GM19438 (cell line): ENCODE results near the gene ZPR1.
A peak's percentile ranks its signal among the peaks of the same experiment; 100 is the strongest.
"Not testable (repeated sequence)": the region's sequence is repeated elsewhere in the genome, so short reads cannot be mapped to it uniquely, and the experiment has no call there.

Experiments
- ATAC-seq: cut with Tn5 transposase; IDR thresholded peaks from one replicate; pipeline ENCODE4 v1.9.1; 2021; ENCODE audit warnings: low read depth; ENCODE audit not compliant: unreplicated experiment

The ZPR1 gene

DNA sequence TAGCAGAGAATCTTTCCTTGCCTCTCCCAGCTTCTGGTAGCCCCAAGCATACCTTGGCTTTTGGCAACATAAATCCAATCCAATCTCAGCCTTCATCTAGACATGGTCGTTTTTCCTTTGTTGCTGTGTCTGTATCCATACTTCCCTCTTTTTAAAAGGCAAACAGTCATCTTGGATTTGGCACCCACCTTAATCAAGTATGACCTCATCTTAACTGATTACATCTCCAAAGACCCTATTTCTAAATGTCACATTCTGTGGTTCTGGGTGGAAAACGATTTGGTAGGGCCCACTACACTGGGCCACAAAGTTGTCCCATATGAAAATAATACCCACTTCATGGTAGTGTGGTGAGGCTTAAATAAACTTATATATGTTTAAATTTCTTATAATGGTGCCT is 15.9 kb downstream of the ZPR1 start:
- ATAC-seq, result no peak

DNA sequence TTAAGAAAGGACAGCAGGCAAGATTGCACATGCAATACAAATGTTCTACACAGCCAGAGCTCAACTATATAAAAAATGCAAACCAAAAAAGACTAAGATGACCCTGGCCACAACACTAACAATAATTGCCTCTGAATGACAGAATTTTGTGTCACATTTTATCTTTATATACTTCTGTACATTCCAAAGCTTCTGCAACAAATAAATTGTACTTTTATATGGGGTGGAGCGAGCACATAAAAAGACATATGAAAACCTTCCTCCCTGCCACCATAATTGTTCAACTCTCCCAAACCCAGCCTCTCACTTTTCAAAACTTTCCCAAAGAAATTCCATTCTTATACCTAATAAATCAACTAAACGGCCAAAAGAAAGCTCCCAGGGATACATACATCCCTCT is 25.7 kb downstream of the ZPR1 start:
- no peak for ATAC-seq

DNA sequence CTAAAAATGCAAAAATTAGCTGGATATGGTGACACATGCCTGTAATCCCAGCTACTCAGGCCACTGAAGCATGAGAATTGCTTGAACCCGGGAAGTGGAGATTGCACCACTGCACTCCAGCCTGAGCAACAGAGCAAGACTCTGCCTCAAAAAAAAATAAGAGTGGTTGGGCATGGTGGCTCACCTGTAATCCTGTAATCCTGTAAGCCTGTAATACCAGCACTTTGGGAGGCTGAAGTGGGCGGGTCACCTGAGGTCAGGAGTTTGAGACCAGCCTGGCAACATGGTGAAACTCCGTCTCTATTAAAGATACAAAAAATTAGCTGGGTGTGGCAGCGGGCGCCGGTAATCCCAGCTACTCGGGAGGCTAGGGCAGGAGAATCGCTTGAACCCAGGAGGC is 31.8 kb downstream of the ZPR1 start:
- ATAC-seq, result not testable (repeated sequence)

DNA sequence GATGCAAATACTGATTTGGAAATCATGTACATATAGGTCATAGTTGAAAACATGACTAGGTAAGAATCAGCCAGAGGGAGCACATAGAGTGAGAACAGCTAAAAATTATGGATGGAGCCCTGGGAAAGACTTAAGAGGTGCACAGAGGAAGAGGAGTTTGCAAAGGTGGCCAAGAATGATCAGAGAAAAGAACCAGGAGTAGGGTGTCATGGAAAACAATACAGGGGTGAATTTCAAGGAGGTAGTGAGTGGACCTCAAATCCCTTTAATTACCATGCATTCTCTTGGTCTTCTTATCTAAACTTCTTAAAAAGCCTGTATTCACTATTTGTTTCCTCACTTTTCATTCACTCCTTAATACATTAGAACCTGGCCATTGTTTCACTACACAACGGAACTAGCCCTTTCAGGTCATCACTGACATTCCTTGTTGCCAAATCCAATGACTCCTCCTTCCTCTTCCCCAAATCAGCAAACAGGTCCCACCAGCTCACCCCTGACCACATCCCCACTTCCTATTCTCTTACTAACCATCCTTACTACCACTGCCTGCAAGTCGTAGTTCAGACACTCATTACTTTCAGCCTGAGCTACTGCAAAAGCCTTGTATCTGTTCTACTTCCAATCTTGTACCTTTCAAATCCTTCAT is 37.6 kb downstream of the ZPR1 start:
- ATAC-seq, result no peak

DNA sequence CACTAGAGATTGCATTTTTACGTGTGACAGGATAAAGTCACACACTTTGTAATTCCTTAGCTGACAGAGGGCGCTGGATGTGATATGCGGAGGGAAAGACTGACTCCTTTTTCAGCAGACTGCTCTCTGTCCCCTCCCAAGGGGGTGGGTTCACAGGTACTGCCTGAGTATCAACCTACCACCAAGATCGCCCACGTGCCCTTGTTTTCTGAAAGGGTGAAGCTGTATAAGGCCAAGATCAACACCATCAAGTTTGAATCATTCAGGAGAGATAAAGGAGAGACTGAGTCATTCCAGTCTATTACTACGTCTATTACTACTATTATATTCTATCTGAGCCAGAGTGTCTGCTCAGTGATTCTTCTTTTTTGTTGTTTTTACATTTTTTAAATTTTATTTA is 45.7 kb downstream of the ZPR1 start:
- ATAC-seq, result no peak

DNA sequence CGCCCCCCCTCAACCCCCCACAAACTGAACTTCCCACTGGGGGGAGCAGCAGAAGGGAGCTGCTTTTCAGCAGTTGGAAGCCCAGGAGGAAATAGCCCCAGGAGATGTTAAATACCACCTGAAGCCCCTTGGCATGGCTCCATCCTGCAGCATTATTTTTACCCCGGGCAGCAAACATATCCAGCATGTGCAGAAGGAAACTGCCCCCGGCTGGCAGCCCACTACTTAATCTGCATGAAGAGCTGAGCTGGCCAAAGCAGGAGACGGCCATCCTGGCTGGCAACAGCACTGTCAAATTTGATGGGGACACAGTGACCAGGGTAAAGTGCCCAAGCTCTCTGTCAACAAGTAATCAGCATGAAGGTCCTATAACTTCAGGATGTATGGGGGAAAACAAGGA is 47.1 kb downstream of the ZPR1 start:
- ATAC-seq, result no peak

DNA sequence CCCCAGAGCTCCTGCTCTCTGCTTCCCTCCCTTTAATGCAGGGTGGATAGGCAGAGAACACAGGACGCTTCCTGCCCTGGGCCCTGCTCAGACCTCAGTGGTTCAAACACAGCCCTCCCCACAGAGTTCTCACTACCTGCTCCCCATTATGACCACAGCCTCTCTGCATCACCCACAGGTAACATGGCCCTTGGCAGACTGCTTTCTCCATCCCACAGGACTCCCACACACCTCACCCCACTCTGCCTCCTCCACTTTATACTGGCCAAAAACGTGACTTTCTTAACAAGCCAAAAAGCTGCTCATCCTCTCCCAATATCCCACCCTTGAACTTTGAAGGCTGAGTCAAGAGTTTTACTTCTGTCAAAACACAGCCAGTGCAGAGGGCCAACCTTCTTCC is 48.8 kb downstream of the ZPR1 start:
- ATAC-seq, result no peak

DNA sequence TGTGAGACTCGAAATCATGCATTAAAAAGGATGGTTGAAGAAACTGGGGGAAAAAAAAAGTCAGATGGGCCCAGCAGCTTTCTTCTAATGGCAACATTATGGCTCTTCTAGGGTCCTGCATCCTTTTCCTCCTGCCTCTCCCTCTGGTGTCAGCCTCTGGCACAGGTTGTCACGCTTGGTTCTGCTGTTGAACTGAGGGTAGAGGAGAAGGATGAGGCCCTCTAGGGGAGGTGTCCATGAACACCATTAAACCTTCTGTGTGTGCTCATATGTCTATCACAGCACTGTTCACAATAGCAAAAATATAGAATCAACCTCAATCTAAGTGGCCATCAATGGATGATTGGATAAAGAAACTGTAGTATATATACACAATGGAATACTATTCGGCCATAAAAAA is 51.1 kb downstream of the ZPR1 start:
- no peak for ATAC-seq

DNA sequence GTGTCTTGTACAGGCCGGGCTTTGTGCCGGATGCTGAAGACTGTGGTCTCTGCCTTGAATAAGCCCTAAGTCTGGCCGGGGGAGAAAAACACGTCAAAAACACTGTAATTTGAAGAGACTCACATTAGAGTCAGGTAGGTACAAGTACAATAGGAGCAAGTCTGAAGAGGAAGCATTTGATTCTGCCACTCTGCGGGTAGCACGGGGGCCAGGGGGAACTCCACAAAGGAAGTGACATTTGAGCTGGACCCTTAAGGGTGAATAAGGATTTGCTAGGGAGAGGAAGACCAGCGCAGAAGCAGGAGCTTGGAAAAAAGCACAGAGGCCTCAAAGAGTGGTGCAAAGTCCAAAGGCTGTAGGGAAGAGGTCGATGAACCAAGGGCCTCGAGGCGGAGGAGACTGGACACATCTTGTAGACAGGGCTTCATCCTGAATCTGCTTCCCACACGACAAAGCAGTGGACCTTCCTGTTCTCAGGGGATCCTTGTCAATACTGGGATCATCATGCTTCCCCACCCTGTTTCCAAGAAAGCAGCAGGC is 53.8 kb downstream of the ZPR1 start:
- no peak for ATAC-seq

DNA sequence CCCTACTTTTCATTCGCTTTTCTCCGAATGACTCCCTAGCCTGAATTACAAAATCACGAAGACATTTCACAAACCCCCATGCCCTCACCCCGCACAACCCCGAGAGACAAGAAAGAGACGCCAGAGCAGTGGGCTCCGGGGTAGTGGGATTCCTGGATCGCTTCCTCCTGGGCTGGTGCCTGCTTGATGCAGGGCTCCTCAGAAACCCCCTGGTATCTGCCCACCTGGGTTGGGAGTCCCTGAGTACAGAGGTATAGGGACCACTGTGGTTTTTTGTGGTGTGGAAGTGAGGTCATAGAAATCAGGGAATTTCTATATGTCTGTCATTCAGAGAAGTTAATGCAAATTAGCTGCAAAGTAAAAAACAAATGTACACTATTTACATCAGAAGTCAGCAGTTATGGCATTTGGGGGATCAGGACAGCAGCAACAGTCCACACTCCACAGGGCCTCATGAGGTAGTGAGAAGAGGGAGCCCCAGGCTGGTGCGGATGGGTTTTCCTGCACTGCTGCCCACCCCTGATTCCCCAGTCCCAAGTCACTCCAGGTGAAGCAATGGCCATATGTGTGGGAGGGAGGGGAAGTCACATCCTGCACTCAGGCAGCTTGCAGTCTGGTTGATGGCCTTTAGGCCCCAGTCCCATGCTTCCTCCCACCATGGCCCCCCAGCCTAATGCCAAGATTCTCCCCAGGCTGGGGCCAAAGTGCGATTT is 54.6 kb downstream of the ZPR1 start:
- peak; percentile 9 for ATAC-seq

DNA sequence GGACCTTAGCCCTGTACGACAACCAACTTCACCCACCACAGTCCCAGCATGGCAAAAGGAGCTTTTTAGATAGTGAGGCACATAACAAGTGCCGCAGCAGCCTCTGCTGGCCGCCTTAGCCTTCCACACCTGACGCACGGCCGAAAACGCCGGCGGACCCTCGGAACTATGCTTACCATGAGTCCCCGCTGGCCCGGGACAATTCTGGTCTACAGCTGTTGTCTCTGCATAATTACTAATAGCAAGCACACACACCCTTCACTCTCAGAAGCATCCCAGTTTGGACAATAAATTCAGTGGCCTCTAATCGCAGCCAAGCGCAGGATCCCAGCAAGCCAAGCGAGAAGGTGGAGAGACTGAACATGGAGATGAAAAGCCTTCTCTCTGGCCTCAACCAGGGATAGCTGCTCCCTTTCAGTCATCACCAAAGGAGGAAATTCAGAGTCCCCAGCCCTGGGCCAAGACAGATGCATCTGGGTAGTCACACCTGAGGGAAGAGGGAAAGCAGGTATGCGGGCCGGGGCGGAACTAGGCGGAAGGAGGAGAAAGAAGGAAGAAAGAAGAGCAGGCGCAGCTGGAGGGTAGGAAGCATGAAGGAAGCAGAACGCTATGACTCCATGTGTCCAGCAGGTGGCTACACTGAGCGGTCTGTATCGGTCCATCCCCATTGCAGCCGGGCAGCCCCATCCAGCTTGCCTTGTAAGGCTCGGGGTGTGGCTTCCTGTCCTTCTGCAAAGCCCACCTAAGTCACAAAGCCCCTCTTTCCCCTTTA is 55.4 kb downstream of the ZPR1 start:
- peak; percentile 91 for ATAC-seq

DNA sequence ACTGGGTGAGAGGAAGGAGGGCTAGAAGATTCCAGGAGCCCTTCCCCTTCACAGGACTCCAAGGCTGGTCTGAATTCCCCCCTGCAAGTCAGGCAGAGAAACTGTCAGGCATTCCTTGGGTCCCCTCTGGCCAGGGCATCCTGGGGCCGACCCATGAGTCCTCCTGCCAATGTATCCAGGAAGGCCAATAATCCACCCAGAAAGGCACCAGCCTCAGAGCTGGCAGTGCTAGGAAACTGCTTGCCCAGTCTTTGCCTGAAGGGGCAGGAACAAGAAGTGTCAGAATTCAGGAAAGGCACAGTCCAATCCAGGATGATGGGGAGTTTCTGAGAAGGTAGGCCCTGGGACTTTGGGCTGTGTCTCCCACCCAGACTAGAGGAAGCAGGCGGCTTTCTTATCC is 56.0 kb downstream of the ZPR1 start:
- no peak for ATAC-seq

DNA sequence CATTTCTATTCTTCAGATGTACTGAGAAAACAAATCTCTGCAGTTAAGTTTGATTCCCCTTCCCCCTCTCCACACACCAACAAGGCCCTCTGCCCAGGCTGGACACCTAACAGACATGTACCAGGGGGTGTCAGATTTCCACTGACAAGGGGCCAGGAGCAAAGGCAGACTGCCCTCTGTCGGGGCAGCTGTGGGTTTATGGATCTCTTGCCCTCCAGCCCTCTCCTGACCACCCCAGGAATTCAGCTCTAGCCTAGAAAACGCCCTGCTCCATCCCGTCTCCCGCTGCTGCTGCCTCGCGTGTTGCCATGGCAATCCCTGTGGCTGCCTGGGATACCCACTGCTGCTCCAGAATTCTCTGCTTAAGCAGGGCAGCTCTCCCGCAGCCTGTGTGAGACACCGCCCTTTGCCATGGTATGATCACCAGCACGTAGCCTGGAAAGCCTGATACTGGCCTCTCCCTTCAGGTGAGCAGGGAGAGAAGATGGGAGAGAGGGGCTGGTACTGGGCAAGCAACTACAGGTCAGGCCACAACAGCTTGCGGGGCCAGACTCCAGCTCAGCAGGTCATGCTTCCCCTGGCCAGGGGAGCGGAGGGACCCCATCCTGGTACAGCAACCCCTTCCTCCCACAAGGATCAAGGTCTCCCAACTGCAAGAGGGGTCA is 56.6 kb downstream of the ZPR1 start:
- ATAC-seq, result no peak

DNA sequence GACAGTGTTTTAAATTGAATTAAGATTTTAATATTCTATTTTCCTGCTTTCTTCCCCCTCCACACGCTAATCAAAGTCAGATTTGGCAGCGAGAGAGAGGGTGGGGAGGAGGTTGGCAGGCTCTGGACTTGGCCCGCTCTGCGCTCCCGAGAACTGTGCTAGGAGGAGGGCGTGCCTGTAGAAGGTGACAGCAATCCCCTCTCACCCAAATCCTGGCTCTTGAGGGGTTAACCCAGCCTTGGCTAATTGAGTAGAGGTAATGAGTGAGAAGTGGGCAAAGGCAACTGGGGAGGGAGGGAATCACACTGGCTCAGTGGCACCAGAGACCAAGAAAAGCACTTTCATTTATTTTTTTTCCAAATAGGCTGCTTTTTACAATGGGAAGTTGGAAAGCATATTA is 57.2 kb downstream of the ZPR1 start:
- ATAC-seq, result no peak

DNA sequence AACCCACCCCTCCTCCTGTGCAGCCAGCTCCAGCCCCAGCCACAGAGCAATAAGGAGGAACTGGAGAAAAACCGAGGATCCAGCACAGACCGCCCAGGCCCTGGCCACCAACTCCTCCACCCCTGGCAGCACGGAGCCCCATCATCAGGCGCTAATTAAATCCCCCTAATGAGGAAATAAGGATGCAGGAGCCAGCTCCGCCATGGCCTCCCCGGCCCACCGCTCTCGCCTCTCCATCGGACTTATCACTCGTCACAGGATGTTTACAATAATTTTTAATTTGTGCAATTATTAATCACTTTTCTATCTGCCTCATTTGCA is 57.6 kb downstream of the ZPR1 start:
- no peak for ATAC-seq

DNA sequence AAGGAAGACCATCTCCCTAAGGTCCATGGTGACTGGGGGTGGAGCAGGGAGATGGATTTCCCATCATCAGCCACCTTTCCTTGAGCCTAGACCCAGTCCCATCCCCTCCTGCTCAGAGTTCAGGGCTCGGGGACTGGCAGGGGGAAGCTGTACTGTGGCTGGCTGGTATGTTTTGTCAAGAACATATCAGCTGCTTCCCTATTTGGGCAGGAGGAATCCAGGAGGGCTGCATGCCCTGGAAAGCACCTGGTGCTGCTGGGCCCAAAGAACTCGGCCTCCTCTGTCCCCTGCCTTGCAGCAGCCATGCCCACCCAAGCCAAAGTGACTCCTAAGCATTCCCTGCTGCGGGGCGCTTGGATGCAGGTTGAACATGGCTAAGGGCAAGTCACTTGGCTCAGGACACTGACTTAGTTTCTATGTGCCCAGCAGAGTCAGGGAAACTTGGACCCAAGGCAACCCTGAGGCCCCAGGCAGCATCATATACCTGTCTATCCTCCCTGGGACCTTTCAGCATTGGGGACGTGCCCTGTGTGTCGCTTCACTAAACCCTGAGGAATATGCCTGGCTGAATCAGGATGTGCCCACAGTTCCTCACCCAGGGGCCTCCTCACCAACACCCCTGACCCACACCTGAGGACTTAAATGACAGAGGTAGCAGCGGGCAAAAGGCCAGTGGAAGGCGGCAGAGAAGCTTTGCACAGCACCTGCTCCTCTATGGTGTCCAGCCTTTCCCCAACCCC is 58.2 kb downstream of the ZPR1 start:
- no peak for ATAC-seq

DNA sequence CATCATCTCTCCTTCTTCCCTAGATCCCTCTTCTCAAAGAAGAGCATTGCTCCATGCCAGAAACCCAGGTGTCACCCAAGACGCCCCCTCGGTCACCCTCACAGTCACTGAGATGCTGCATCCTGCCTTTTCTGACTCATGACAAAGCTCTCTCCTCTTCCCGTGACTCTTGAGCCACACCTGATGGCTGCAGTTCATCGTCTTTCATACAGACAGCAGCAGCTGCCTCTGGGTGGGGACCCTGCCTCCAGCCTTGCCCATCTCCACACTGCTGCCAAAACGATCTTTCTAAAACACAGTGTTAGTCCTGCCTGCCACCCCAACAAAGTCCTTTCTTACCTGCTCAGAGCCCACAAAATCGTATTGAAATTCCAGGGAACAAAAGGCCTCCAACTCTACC is 59.8 kb downstream of the ZPR1 start:
- ATAC-seq, result no peak

DNA sequence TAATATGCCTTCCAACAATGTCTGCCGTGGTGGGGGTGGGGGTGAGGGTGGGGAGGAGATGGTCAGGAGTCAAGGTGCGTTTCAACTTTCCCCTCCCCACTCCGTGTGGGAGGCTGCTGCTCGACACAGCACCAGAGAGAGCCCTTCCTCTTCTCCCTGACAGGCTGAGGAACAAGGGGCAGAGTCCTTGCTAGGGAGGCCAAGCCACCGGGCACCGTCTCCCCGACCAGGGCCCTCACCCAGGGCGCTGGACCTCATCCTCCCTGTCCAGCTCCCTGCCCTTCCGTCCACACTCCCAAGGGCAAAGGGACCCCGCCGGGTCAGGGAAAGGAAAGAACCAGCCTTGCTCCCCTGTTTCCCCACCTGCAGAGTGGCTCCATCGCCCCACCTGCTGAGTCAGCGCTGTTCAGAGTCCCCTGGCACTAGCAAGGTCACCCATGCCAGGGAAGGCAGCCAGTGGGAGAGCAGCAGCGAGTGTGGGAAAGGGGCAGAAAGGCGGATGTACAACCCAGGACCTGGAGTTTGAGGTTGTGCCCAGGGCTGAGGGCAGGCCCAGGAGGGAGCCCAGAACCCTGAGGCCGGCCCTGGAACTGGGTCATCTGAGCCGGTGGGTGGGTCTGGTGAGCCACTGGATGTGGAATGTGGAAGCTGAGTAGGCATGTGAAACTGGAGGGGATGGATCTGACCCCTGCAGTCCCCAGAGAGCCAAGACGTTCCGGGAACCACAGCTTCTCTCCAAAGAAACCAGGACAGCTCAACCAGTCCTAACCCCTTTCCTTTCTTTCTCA is 62.2 kb downstream of the ZPR1 start:
- ATAC-seq, result no peak

DNA sequence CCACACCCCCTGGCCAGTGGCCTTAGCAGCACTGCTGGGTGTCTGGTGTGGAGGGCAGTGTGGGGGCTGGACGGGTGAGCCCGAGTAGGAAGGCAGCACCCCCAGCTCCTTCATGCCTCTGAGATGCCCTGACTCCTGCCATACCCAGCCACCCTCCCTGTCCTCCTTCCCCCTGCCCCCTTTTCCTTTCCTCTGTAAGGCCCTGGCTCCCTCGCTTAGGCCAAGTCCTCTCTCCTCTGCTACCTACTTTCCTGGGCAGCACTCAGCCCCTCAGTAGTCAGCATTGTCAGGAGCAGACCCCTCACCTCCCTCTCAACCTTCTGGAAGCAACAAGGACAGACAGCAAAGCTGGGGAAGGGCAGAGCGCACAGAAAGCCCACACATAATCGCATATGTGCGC is 63.0 kb downstream of the ZPR1 start:
- ATAC-seq, result no peak
